PC-9 (cell line): ENCODE data around the gene LNX1.

Experiments
- CTCF ChIP-seq: fragments of 200-600 bp; sonication (generic); conservative IDR thresholded peaks from 2 replicates; pipeline ENCODE4 v1.6.1; 2017; ENCODE audit warnings: mixed run types, antibody characterized with exemption, mild to moderate bottlenecking, moderate library complexity
- EZH2 ChIP-seq: fragments of 200-600 bp; sonication (generic); IDR thresholded peaks from 2 replicates; pipeline ENCODE4 v1.8.0; 2017; ENCODE audit warnings: antibody characterized with exemption, low read depth

- TF ChIP-seq CTCF: no peak
- no peak for TF ChIP-seq EZH2
These were observed 47.6 kb upstream of the LNX1 start for GRCh38 chr4:53638919-53639318.
